H1 (cell line): Measurements from ENCODE around the gene TANC1. TPM values are rescaled to one million over a fixed set of nuclear protein-coding genes. Genes with fewer than 3 reads are reported as not detected.

Experiments
- CTCF ChIA-PET: fragments of 300-600 bp; sonication (Branson Sonifier 250); formaldehyde crosslinking; loops from one replicate; lab custom pipeline; 2021; ENCODE audit not compliant: partially characterized antibody; lab: Charles Lee
- POLR2A ChIA-PET: fragments of 300-600 bp; sonication (Branson Sonifier 250); formaldehyde crosslinking; loops from one replicate; lab custom pipeline; 2021; ENCODE audit warnings: inconsistent platforms; ENCODE audit not compliant: partially characterized antibody; lab: Charles Lee
- DNase-seq, 2 experiments: peaks; one replicate each; pipeline versions ENCODE4 v3.0.0 to v3.0.0-alpha.2; 2010 to 2022; ENCODE audit warnings: low spot score in 2 of 2, low read depth in 1 of 2, mixed read lengths in 1 of 2
- FAIRE-seq: peaks from 2 replicates; lab custom pipeline; 2011; peaks lifted over from hg19 to GRCh38; lab: Jason Lieb, UNC
- H2AFZ ChIP-seq: 2 replicates; pipeline ENCODE4 v1.8.1; 2012; ENCODE audit warnings: low read length, inconsistent platforms
- H2AK5ac ChIP-seq: 2 replicates; pipeline ENCODE4 v1.6.1; 2013; ENCODE audit warnings: low read depth, low read length
- H2BK120ac ChIP-seq: replicated peaks from 2 replicates; pipeline ENCODE3; 2013; ENCODE audit warnings: low read depth, low read length, inconsistent platforms
- H2BK12ac ChIP-seq: 2 replicates; pipeline ENCODE4 v1.6.1; 2013; ENCODE audit warnings: low read depth, low read length
- H2BK15ac ChIP-seq: 2 replicates; pipeline ENCODE4 v1.6.1; 2013; ENCODE audit warnings: low read length
- H2BK20ac ChIP-seq: 2 replicates; pipeline ENCODE4 v1.6.1; 2013; ENCODE audit warnings: low read length
- H2BK5ac ChIP-seq: 2 replicates; pipeline ENCODE4 v1.6.1; 2013; ENCODE audit warnings: low read depth, low read length
- H3K14ac ChIP-seq: 2 replicates; pipeline ENCODE4 v1.6.1; 2013; ENCODE audit warnings: inconsistent platforms; ENCODE audit not compliant: insufficient read length
- H3K18ac ChIP-seq: 2 replicates; pipeline ENCODE4 v1.6.1; 2013; ENCODE audit warnings: low read length; ENCODE audit errors: extremely low read depth
- H3K23ac ChIP-seq: 2 replicates; pipeline ENCODE4 v1.6.1; 2013; ENCODE audit warnings: inconsistent platforms; ENCODE audit not compliant: insufficient read length
- H3K23me2 ChIP-seq: 2 replicates; pipeline ENCODE4 v1.6.1; 2013; ENCODE audit warnings: low read depth, low read length
- H3K27ac ChIP-seq: 2 replicates; pipeline ENCODE4 v1.6.1; 2011; ENCODE audit warnings: low read depth, low read length, inconsistent platforms
- H3K27me3 ChIP-seq, 4 experiments: replicated peaks in 1 of 4; 1 replicate in 1 of 4; 2 replicates in 3 of 4; pipeline versions ENCODE4 v1.6.1 to v1.8.1; 2011 to 2013; ENCODE audit warnings: low read length in 3 of 4, mild to moderate bottlenecking in 3 of 4, inconsistent platforms in 2 of 4, mixed read lengths in 2 of 4, moderate library complexity in 1 of 4; ENCODE audit not compliant: control insufficient read depth in 3 of 4, insufficient read depth in 3 of 4; ENCODE audit errors: extremely low read depth in 1 of 4
- H3K36me3 ChIP-seq, 4 experiments: 2 replicates each; pipeline versions ENCODE4 v1.6.1 to v1.8.1; 2011 to 2013; ENCODE audit warnings: mild to moderate bottlenecking in 4 of 4, low read length in 3 of 4, moderate library complexity in 2 of 4, control low read depth in 1 of 4, inconsistent platforms in 1 of 4; ENCODE audit not compliant: insufficient read depth in 4 of 4, control insufficient read depth in 2 of 4
- H3K4ac ChIP-seq: replicated peaks from 2 replicates; pipeline ENCODE3; 2013; ENCODE audit warnings: low read length, low read depth, mixed read lengths, inconsistent platforms; ENCODE audit not compliant: insufficient read length
- H3K4me1 ChIP-seq, 4 experiments: replicated peaks in 1 of 4; 1 replicate in 1 of 4; 2 replicates in 3 of 4; pipeline versions ENCODE4 v1.6.1 to v1.8.1; 2011 to 2013; ENCODE audit warnings: low read length in 3 of 4, inconsistent platforms in 2 of 4, mixed read lengths in 1 of 4; ENCODE audit not compliant: insufficient read depth in 4 of 4, control insufficient read depth in 3 of 4
- H3K4me2 ChIP-seq, 2 experiments: 2 replicates each; pipeline versions ENCODE4 v1.6.1 to v1.8.1; 2011 to 2013; ENCODE audit warnings: low read depth in 2 of 2, low read length in 2 of 2, control low read depth in 1 of 2, inconsistent platforms in 1 of 2, mild to moderate bottlenecking in 1 of 2; ENCODE audit not compliant: insufficient read depth in 1 of 2
- H3K4me3 ChIP-seq, 4 experiments: fragments of 200-600, 300-600 bp in 1 of 4; sonication (generic), shearing (Covaris generic), sonication (Bioruptor Twin) in 1 of 4; 2 replicates each; pipeline versions ENCODE4 v1.5.1 to v1.8.1; 2011 to 2016; ENCODE audit warnings: low read length in 4 of 4, low read depth in 3 of 4, control low read depth in 2 of 4, inconsistent platforms in 2 of 4, mild to moderate bottlenecking in 2 of 4, mixed read lengths in 1 of 4, moderate library complexity in 1 of 4; ENCODE audit not compliant: insufficient read depth in 2 of 4; ENCODE audit errors: extremely low read depth in 1 of 4
- H3K56ac ChIP-seq: replicated peaks from 2 replicates; pipeline ENCODE3; 2013; ENCODE audit warnings: low read depth, mild to moderate bottlenecking, mixed read lengths, low read length, inconsistent platforms; ENCODE audit not compliant: insufficient read length
- H3K79me1 ChIP-seq: 2 replicates; pipeline ENCODE4 v1.6.1; 2013; ENCODE audit warnings: low read depth, low read length, control low read depth
- H3K79me2 ChIP-seq, 2 experiments: 2 replicates each; pipeline versions ENCODE4 v1.6.1 to v1.8.1; 2012 to 2013; ENCODE audit warnings: low read length in 2 of 2, mild to moderate bottlenecking in 2 of 2, inconsistent platforms in 1 of 2; ENCODE audit not compliant: insufficient read depth in 2 of 2, control insufficient read depth in 1 of 2
- H3K9ac ChIP-seq, 4 experiments: replicated peaks in 1 of 4; 1 replicate in 1 of 4; 2 replicates in 3 of 4; pipeline versions ENCODE4 v1.6.1 to v1.8.1; 2011 to 2013; ENCODE audit warnings: low read depth in 3 of 4, low read length in 3 of 4, control low read depth in 2 of 4, mild to moderate bottlenecking in 2 of 4, moderate library complexity in 2 of 4, inconsistent platforms in 1 of 4; ENCODE audit errors: extremely low read depth in 1 of 4
- H3K9me3 ChIP-seq, 2 experiments: 2 replicates each; pipeline versions ENCODE4 v1.6.1 to v1.8.1; 2012 to 2013; ENCODE audit warnings: mild to moderate bottlenecking in 2 of 2, moderate library complexity in 2 of 2, control low read depth in 1 of 2, inconsistent platforms in 1 of 2, low read depth in 1 of 2, low read length in 1 of 2, mixed read lengths in 1 of 2; ENCODE audit not compliant: insufficient read depth in 2 of 2
- H4K20me1 ChIP-seq, 2 experiments: replicated peaks in 1 of 2; 2 replicates each; pipeline versions ENCODE3 to v1.8.1; 2011 to 2013; ENCODE audit warnings: inconsistent platforms in 2 of 2, low read length in 2 of 2, mild to moderate bottlenecking in 1 of 2; ENCODE audit not compliant: insufficient read depth in 2 of 2, control insufficient read depth in 1 of 2
- H4K5ac ChIP-seq: 2 replicates; pipeline ENCODE4 v1.6.1; 2013; ENCODE audit warnings: low read length, low read depth, mixed read lengths, inconsistent platforms; ENCODE audit not compliant: insufficient read length
- H4K8ac ChIP-seq: 2 replicates; pipeline ENCODE4 v1.8.0; 2013; ENCODE audit warnings: mild to moderate bottlenecking, moderate library complexity, low read length, inconsistent platforms; ENCODE audit not compliant: insufficient read depth; ENCODE audit errors: extremely low read depth
- H4K91ac ChIP-seq: replicated peaks from 2 replicates; pipeline ENCODE3; 2013; ENCODE audit warnings: low read length, mixed read lengths, inconsistent platforms; ENCODE audit not compliant: insufficient read length
- ASH2L ChIP-seq: fragments of 200-600, 300-600 bp; sonication (generic); IDR thresholded peaks from one replicate; pipeline ENCODE4 v1.7.1; 2017; ENCODE audit warnings: low read length
- CEBPB ChIP-seq: IDR thresholded peaks from 2 replicates; pipeline ENCODE4 v1.6.1; 2012; ENCODE audit warnings: low read depth, low read length
- CTCF ChIP-seq, 3 experiments: IDR thresholded peaks; 1 replicate in 2 of 3; 2 replicates in 1 of 3; pipeline versions ENCODE4 v1.5.1 to v1.6.1; 2011; ENCODE audit warnings: low read length in 3 of 3, mild to moderate bottlenecking in 3 of 3, inconsistent platforms in 2 of 3, low read depth in 1 of 3, moderate library complexity in 1 of 3; ENCODE audit not compliant: insufficient read depth in 1 of 3; ENCODE audit errors: control extremely low read depth in 1 of 3
- EGR1 ChIP-seq: IDR thresholded peaks from 2 replicates; pipeline ENCODE4 v1.6.1; 2011; ENCODE audit warnings: low read depth, low read length, borderline replicate concordance
- EP300 ChIP-seq, 2 experiments: IDR thresholded peaks; 1 replicate in 1 of 2; 2 replicates in 1 of 2; pipeline ENCODE4 v1.6.1; 2011 to 2012; ENCODE audit warnings: low read depth in 2 of 2, low read length in 2 of 2, mild to moderate bottlenecking in 2 of 2, borderline replicate concordance in 1 of 2, inconsistent platforms in 1 of 2, moderate library complexity in 1 of 2
- RBBP5 ChIP-seq: IDR thresholded peaks from 2 replicates; pipeline ENCODE4 v1.7.1; 2012; ENCODE audit warnings: low read depth, mild to moderate bottlenecking, inconsistent platforms, low read length, moderate library complexity, borderline replicate concordance
- SP4 ChIP-seq: IDR thresholded peaks from 2 replicates; pipeline ENCODE4 v1.6.1; 2012; ENCODE audit warnings: low read length, inconsistent platforms
- TAF1 ChIP-seq: IDR thresholded peaks from 2 replicates; pipeline ENCODE4 v1.6.1; 2011; ENCODE audit warnings: mild to moderate bottlenecking, low read depth, low read length
- TBP ChIP-seq: IDR thresholded peaks from 2 replicates; pipeline ENCODE4 v1.6.1; 2011; ENCODE audit warnings: low read depth, low read length, improper control_type of control experiment
- WGBS, 2 experiments: shearing (Covaris generic) in 1 of 2; methylation state at CpG; one replicate each; pipeline versions ENCODE4 v1.1.6 to v1.1.7; 2013 to 2015; ENCODE audit warnings: low lambda C conversion rate in 2 of 2, mixed read lengths in 2 of 2, inconsistent platforms in 1 of 2, low coverage in 1 of 2, missing lambda C conversion rate in 1 of 2; ENCODE audit not compliant: insufficient replicate concordance in 2 of 2, insufficient coverage in 1 of 2, insufficient read length in 1 of 2; ENCODE audit errors: extremely low coverage in 1 of 2, missing lambda C conversion rate in 1 of 2; 5-methylcytosine and 5-hydroxymethylcytosine counted together
- polyA plus RNA-seq, 7 experiments: library from polyadenylated mRNA; depleted of rRNA in 3 of 7; stranded (reverse) in 5 of 7; unstranded in 2 of 7; fragments of >200 nt in 5 of 7; fragments of 200-250 nt in 2 of 7; gene quantifications; 1 replicate in 5 of 7; 2 replicates in 1 of 7; 4 replicates in 1 of 7; pipeline versions ENCODE4 v1.2.1 to v1.2.3, GENCODE V29; 2011 to 2013; ENCODE audit warnings: missing spikeins in 2 of 7, mixed read lengths in 2 of 7
- total RNA-seq: library from RNA; stranded (reverse); fragmentation: NEBNext Ultra II Directional; extraction: Animal tissue kit (Norgen Biotek cat#: 25700); gene quantifications from 2 replicates; pipeline ENCODE4 v1.2.1, GENCODE V29; 2021

The TANC1 gene
- total and polyA plus RNA-seq, 2 of the 8 experiments (the other 6 are each of a cell fraction or from before 2014, with no cell fraction given): 4.1 to 7.6 TPM

GRCh38 chr2:159153463-159153862 lies 185.0 kb downstream of the TANC1 start:
- no peak overlapping the region for H3K23ac ChIP-seq
- H4K20me1 ChIP-seq: no peaks in the 10 kb centered on the region
- no peak overlapping the region for H4K5ac ChIP-seq
- FAIRE-seq: no peak
- H3K4me2 ChIP-seq: no peak overlapping the region
- H3K4me3 ChIP-seq: no peak overlapping the region
- no peak overlapping the region for H2AFZ ChIP-seq
- H2BK12ac ChIP-seq: no peak overlapping the region
- H2BK5ac ChIP-seq: no peak overlapping the region
- no peak overlapping the region for H3K9ac ChIP-seq
- no peak for DNase-seq
- no peaks in the 10 kb centered on the region for H3K79me1 ChIP-seq
- no peak overlapping the region for H3K18ac ChIP-seq
- WGBS, 2 experiments: 80% methylated on average over 4 of the region's 4 CpGs; no CpG with 5 or more reads in 1 of the 2 experiments
- H2BK15ac ChIP-seq: no peak overlapping the region
- H3K23me2 ChIP-seq: no peaks in the 10 kb centered on the region
- H2BK120ac ChIP-seq: no peak overlapping the region
- no peaks in the 10 kb centered on the region for H3K27me3 ChIP-seq
- H3K14ac ChIP-seq: no peak overlapping the region
- no peak overlapping the region for H2BK20ac ChIP-seq
- no peaks in the 10 kb centered on the region for H3K36me3 ChIP-seq
- no peak overlapping the region for H3K56ac ChIP-seq
- H3K9me3 ChIP-seq: no peaks in the 10 kb centered on the region
- H3K79me2 ChIP-seq: no peaks in the 10 kb centered on the region
- peaks cover 0 to 6% (median 2%) of the 10 kb centered on the region in 4 experiments; a peak in 4 of 7 replicates for H3K4me1 ChIP-seq
- H2AK5ac ChIP-seq: no peak overlapping the region
- POLR2A ChIA-PET: no interaction called here
- H3K4ac ChIP-seq: no peak overlapping the region
- CTCF ChIA-PET: interaction anchor here (0.9 to 5.1 kb wide), 5 partner anchors 14 to 288 kb away, joined by 3 to 43 read pairs (median 6); no protein-coding TSS in a partner anchor
- H4K91ac ChIP-seq: no peak overlapping the region
- no peak overlapping the region for H4K8ac ChIP-seq
- H3K27ac ChIP-seq: no peak overlapping the region
- no peak for TF ChIP-seq SP4
- no peak for TF ChIP-seq TAF1
- no peak for TF ChIP-seq ASH2L
- TF ChIP-seq CEBPB: no peak
- TF ChIP-seq RBBP5: no peak
- TF ChIP-seq CTCF (IDR thresholded peaks at IDR 0.05; ENCODE audit: control extremely low read depth in 1 of 3, insufficient read depth in 1 of 3, low read depth in 1 of 3, low read length in 3 of 3): no peak
- TF ChIP-seq EP300 (IDR thresholded peaks at IDR 0.05; ENCODE audit: borderline replicate concordance in 1 of 2, low read depth in 2 of 2, low read length in 2 of 2): no peak
- TF ChIP-seq EGR1: no peak
- no peak for TF ChIP-seq TBP
